HEK293 (cell line): ENCODE results near the gene FKBP7.

Experiments
- KLF10 ChIP-seq: fragments of 450-650 bp; IDR thresholded peaks from 2 replicates; pipeline ENCODE4 v1.5.1; 2018; ENCODE audit warnings: missing biosample characterization, mild to moderate bottlenecking, missing genetic modification characterization
- KLF16 ChIP-seq: fragments of 450-650 bp; formaldehyde crosslinking; IDR thresholded peaks from 2 replicates; pipeline ENCODE4 v1.5.1; 2017; ENCODE audit warnings: missing biosample characterization, missing genetic modification characterization
- PRDM10 ChIP-seq: fragments of 450-650 bp; formaldehyde crosslinking; IDR thresholded peaks from 2 replicates; pipeline ENCODE4 v1.5.1; 2016; ENCODE audit warnings: missing biosample characterization, missing genetic modification characterization
- ZEB2 ChIP-seq: fragments of 450-650 bp; formaldehyde crosslinking; IDR thresholded peaks from 2 replicates; pipeline ENCODE4 v1.5.1; 2016; ENCODE audit warnings: missing biosample characterization, missing genetic modification characterization
- ZFP69B ChIP-seq: fragments of 450-650 bp; formaldehyde crosslinking; IDR thresholded peaks from 2 replicates; pipeline ENCODE4 v1.5.1; 2016; ENCODE audit warnings: missing biosample characterization, missing genetic modification characterization
- ZNF132 ChIP-seq: fragments of 450-650 bp; formaldehyde crosslinking; IDR thresholded peaks from 2 replicates; pipeline ENCODE4 v1.5.1; 2017; ENCODE audit warnings: missing biosample characterization, missing genetic modification characterization, borderline replicate concordance
- ZNF140 ChIP-seq: fragments of 450-650 bp; formaldehyde crosslinking; IDR thresholded peaks from 2 replicates; pipeline ENCODE4 v1.5.1; 2016; ENCODE audit warnings: missing biosample characterization, missing genetic modification characterization
- ZNF157 ChIP-seq: fragments of 450-650 bp; formaldehyde crosslinking; IDR thresholded peaks from 2 replicates; pipeline ENCODE4 v1.5.1; 2016; ENCODE audit warnings: missing biosample characterization, missing genetic modification characterization
- ZNF341 ChIP-seq: fragments of 450-650 bp; formaldehyde crosslinking; IDR thresholded peaks from 2 replicates; pipeline ENCODE4; 2016; ENCODE audit warnings: low read depth, missing biosample characterization, missing genetic modification characterization
- ZNF398 ChIP-seq: fragments of 450-650 bp; formaldehyde crosslinking; IDR thresholded peaks from 2 replicates; pipeline ENCODE4 v1.5.1; 2017; ENCODE audit warnings: missing biosample characterization, missing genetic modification characterization
- ZNF521 ChIP-seq: fragments of 450-650 bp; formaldehyde crosslinking; IDR thresholded peaks from 2 replicates; pipeline ENCODE4 v1.5.1; 2017; ENCODE audit warnings: missing biosample characterization, mild to moderate bottlenecking, missing genetic modification characterization
- ZNF600 ChIP-seq: fragments of 450-650 bp; formaldehyde crosslinking; IDR thresholded peaks from 2 replicates; pipeline ENCODE4 v1.5.1; 2016; ENCODE audit warnings: missing biosample characterization, missing genetic modification characterization
- ZNF654 ChIP-seq: fragments of 450-650 bp; formaldehyde crosslinking; IDR thresholded peaks from 2 replicates; pipeline ENCODE4 v1.5.1; 2016; ENCODE audit warnings: low read depth, missing biosample characterization, missing genetic modification characterization
- ZNF785 ChIP-seq: fragments of 450-650 bp; formaldehyde crosslinking; IDR thresholded peaks from 2 replicates; pipeline ENCODE4 v1.5.1; 2016; ENCODE audit warnings: missing biosample characterization, missing genetic modification characterization
- ZNF792 ChIP-seq: fragments of 450-650 bp; formaldehyde crosslinking; IDR thresholded peaks from 2 replicates; pipeline ENCODE4 v1.5.1; 2016; ENCODE audit warnings: missing biosample characterization, missing genetic modification characterization
- ZNF843 ChIP-seq: fragments of 450-650 bp; formaldehyde crosslinking; IDR thresholded peaks from 2 replicates; pipeline ENCODE4 v1.5.1; 2016; ENCODE audit warnings: missing biosample characterization, missing genetic modification characterization
- TF ChIP-seq, protein P1 (sequence below): fragments of 450-650 bp; formaldehyde crosslinking; conservative IDR thresholded peaks from 2 replicates; pipeline ENCODE4 v1.5.1; 2016; ENCODE audit warnings: low read depth, missing biosample characterization, missing genetic modification characterization
- TF ChIP-seq, protein P2 (sequence below): fragments of 450-650 bp; formaldehyde crosslinking; IDR thresholded peaks from 2 replicates; pipeline ENCODE4 v1.5.1; 2016; ENCODE audit warnings: missing biosample characterization, missing genetic modification characterization
- TF ChIP-seq, protein P3 (sequence below): fragments of 450-650 bp; formaldehyde crosslinking; IDR thresholded peaks from 2 replicates; pipeline ENCODE4 v1.5.1; 2016; ENCODE audit warnings: missing biosample characterization, missing genetic modification characterization
- TF ChIP-seq, protein P4 (sequence below): sonication (generic); formaldehyde crosslinking; IDR thresholded peaks from 2 replicates; pipeline ENCODE4 v1.8.1; 2022; ENCODE audit warnings: mild to moderate bottlenecking, moderate library complexity, missing genetic modification reagents
- TF ChIP-seq, protein P5 (sequence below): fragments of 450-650 bp; formaldehyde crosslinking; IDR thresholded peaks from 2 replicates; pipeline ENCODE4 v1.5.1; 2016; ENCODE audit warnings: missing biosample characterization, missing genetic modification characterization

FKBP7 gene

DNA sequence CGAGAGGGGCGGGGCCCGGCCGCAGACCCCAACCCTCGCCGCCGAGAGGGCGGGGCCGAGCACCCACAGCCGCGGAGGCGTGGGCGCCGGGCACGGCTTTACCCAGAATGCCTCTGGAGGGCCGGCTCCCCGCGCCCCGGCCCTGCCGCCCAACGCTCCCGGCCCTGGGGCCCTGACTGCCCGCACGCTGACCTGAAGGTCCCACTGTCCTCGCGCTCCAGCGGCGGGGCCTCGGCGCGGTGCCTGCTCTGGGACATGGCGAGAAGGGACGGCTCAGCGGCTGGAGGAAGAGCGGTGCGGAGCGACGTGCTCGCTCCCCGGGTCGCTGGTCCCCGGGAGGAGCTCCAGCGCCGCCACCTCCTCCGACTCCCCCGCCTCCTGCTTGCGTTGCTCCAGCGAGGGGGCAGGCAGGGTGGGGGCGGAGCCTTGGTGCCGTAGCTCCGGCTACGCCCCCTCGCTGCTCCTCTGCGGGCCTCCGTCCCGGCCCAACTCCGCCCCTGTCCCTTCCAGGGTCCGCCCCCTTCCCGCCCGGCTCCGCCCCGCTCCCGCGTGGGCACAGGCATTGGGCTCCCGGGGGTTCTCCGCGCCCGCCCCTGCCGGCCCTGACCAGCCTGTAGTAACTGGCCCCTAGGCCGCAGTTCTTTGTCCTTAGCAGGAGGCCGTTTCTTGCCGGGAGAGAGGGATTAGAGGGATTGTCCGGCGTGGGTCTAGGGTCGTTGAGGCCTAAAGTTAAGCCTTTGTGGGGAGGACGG, 27.4 kb downstream of the FKBP7 start, which contains the start of the genes PJVK and PRKRA (continued):
- TF ChIP-seq, protein P1, sequence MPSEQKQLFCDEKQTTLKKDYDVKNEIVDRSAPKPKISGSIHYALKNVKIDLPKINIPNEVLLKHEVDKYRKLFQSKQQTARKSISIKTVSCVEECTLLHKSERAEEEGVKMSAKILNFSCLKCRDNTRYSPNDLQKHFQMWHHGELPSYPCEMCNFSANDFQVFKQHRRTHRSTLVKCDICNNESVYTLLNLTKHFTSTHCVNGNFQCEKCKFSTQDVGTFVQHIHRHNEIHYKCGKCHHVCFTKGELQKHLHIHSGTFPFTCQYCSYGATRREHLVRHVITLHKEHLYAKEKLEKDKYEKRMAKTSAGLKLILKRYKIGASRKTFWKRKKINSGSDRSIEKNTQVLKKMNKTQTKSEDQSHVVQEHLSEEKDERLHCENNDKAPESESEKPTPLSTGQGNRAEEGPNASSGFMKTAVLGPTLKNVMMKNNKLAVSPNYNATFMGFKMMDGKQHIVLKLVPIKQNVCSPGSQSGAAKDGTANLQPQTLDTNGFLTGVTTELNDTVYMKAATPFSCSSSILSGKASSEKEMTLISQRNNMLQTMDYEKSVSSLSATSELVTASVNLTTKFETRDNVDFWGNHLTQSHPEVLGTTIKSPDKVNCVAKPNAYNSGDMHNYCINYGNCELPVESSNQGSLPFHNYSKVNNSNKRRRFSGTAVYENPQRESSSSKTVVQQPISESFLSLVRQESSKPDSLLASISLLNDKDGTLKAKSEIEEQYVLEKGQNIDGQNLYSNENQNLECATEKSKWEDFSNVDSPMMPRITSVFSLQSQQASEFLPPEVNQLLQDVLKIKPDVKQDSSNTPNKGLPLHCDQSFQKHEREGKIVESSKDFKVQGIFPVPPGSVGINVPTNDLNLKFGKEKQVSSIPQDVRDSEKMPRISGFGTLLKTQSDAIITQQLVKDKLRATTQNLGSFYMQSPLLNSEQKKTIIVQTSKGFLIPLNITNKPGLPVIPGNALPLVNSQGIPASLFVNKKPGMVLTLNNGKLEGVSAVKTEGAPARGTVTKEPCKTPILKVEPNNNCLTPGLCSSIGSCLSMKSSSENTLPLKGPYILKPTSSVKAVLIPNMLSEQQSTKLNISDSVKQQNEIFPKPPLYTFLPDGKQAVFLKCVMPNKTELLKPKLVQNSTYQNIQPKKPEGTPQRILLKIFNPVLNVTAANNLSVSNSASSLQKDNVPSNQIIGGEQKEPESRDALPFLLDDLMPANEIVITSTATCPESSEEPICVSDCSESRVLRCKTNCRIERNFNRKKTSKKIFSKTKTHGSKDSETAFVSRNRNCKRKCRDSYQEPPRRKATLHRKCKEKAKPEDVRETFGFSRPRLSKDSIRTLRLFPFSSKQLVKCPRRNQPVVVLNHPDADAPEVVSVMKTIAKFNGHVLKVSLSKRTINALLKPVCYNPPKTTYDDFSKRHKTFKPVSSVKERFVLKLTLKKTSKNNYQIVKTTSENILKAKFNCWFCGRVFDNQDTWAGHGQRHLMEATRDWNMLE: no peak
- TF ChIP-seq ZNF157 (no peak), KLF10 (peak; percentile 80), ZNF792 (tag by site-specific recombination) (no peak), PRDM10 (tag by site-specific recombination) (peak; percentile 90), ZNF341 (tag by site-specific recombination) (peak; percentile 16; the same call in 1 of the 2 replicates), ZNF140 (tag by site-specific recombination) (no peak), ZNF398 (tag by site-specific recombination) (no peak), ZNF785 (tag by site-specific recombination) (0 out of 2 replicates have a peak, but pooled peaks have one; percentile 61), ZNF132 (tag by site-specific recombination) (no peak), ZNF654 (tag by site-specific recombination) (no peak), KLF16 (peak; percentile 86), ZEB2 (tag by site-specific recombination) (no peak; the same call in 1 of the 2 replicates), ZNF600 (no peak), ZNF521 (tag by site-specific recombination) (no peak), ZNF843 (tag by site-specific recombination) (peak; percentile 58; the same call in 1 of the 2 replicates), ZFP69B (peak; percentile 38; the same call in 1 of the 2 replicates)
- TF ChIP-seq, protein P2, sequence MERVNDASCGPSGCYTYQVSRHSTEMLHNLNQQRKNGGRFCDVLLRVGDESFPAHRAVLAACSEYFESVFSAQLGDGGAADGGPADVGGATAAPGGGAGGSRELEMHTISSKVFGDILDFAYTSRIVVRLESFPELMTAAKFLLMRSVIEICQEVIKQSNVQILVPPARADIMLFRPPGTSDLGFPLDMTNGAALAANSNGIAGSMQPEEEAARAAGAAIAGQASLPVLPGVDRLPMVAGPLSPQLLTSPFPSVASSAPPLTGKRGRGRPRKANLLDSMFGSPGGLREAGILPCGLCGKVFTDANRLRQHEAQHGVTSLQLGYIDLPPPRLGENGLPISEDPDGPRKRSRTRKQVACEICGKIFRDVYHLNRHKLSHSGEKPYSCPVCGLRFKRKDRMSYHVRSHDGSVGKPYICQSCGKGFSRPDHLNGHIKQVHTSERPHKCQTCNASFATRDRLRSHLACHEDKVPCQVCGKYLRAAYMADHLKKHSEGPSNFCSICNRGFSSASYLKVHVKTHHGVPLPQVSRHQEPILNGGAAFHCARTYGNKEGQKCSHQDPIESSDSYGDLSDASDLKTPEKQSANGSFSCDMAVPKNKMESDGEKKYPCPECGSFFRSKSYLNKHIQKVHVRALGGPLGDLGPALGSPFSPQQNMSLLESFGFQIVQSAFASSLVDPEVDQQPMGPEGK (tag by site-specific recombination): peak; percentile 94
- TF ChIP-seq, protein P3, sequence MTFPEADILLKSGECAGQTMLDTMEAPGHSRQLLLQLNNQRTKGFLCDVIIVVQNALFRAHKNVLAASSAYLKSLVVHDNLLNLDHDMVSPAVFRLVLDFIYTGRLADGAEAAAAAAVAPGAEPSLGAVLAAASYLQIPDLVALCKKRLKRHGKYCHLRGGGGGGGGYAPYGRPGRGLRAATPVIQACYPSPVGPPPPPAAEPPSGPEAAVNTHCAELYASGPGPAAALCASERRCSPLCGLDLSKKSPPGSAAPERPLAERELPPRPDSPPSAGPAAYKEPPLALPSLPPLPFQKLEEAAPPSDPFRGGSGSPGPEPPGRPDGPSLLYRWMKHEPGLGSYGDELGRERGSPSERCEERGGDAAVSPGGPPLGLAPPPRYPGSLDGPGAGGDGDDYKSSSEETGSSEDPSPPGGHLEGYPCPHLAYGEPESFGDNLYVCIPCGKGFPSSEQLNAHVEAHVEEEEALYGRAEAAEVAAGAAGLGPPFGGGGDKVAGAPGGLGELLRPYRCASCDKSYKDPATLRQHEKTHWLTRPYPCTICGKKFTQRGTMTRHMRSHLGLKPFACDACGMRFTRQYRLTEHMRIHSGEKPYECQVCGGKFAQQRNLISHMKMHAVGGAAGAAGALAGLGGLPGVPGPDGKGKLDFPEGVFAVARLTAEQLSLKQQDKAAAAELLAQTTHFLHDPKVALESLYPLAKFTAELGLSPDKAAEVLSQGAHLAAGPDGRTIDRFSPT (tag by site-specific recombination): peak; percentile 94
- TF ChIP-seq, protein P4, sequence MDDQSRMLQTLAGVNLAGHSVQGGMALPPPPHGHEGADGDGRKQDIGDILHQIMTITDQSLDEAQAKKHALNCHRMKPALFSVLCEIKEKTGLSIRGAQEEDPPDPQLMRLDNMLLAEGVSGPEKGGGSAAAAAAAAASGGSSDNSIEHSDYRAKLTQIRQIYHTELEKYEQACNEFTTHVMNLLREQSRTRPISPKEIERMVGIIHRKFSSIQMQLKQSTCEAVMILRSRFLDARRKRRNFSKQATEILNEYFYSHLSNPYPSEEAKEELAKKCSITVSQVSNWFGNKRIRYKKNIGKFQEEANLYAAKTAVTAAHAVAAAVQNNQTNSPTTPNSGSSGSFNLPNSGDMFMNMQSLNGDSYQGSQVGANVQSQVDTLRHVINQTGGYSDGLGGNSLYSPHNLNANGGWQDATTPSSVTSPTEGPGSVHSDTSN (CRISPR knock-in tag): no peak
- TF ChIP-seq, protein P5, sequence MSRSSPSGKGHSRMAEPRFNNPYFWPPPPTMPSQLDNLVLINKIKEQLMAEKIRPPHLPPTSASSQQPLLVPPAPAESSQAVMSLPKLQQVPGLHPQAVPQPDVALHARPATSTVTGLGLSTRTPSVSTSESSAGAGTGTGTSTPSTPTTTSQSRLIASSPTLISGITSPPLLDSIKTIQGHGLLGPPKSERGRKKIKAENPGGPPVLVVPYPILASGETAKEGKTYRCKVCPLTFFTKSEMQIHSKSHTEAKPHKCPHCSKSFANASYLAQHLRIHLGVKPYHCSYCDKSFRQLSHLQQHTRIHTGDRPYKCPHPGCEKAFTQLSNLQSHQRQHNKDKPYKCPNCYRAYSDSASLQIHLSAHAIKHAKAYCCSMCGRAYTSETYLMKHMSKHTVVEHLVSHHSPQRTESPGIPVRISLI (tag by site-specific recombination): no peak
